MM.1S (cell line): ENCODE measurements around the gene PRB2.
"Not testable (repeated sequence)": the region's sequence is repeated elsewhere in the genome, so short reads cannot be mapped to it uniquely, and the experiment has no call there.

Experiments
- DNase-seq: peaks from one replicate; pipeline ENCODE4 v3.0.0-alpha.2; 2015
- H2AFZ ChIP-seq: fragments of 300-600 bp; sonication (generic); 2 replicates; pipeline ENCODE4 v1.6.0; 2016; ENCODE audit warnings: antibody characterized with exemption, low read length
- H3F3A ChIP-seq: fragments of 300-600 bp; sonication (generic); 2 replicates; pipeline ENCODE4 v1.6.1; 2016; ENCODE audit warnings: mild to moderate bottlenecking, antibody characterized with exemption, low read length, moderate library complexity, mixed read lengths; ENCODE audit not compliant: insufficient read depth
- H3K27ac ChIP-seq: fragments of 300-600 bp; sonication (generic); 2 replicates; pipeline ENCODE4 v1.5.1; 2016; ENCODE audit warnings: mild to moderate bottlenecking, low read length
- H3K27me3 ChIP-seq: fragments of 300-600 bp; sonication (generic); replicated peaks from 2 replicates; pipeline ENCODE4 v1.6.0; 2016; ENCODE audit warnings: low read length; ENCODE audit not compliant: insufficient read depth
- H3K36me3 ChIP-seq: fragments of 300-600 bp; sonication (generic); replicated peaks from 2 replicates; pipeline ENCODE4 v1.6.1; 2016; ENCODE audit warnings: mild to moderate bottlenecking, low read length, mixed read lengths; ENCODE audit not compliant: insufficient read depth
- H3K4me1 ChIP-seq: fragments of 300-600 bp; sonication (generic); 2 replicates; pipeline ENCODE4 v1.6.1; 2016; ENCODE audit warnings: low read length, mixed read lengths
- H3K4me2 ChIP-seq: fragments of 300-600 bp; sonication (generic); 2 replicates; pipeline ENCODE4 v1.6.0; 2016; ENCODE audit warnings: low read depth, low read length
- H3K4me3 ChIP-seq: fragments of 300-600 bp; sonication (generic); 2 replicates; pipeline ENCODE4 v1.5.1; 2016; ENCODE audit warnings: low read length, mixed read lengths
- H3K79me2 ChIP-seq: fragments of 300-600 bp; sonication (generic); 2 replicates; pipeline ENCODE4 v1.6.1; 2016; ENCODE audit warnings: mixed run types, low read length, mixed read lengths
- H3K9ac ChIP-seq: fragments of 300-600 bp; sonication (generic); 2 replicates; pipeline ENCODE4 v1.6.1; 2016; ENCODE audit warnings: low read length, mixed read lengths
- H3K9me2 ChIP-seq: fragments of 300-600 bp; sonication (generic); replicated peaks from 2 replicates; pipeline ENCODE4 v1.6.1; 2016; ENCODE audit warnings: mild to moderate bottlenecking, low read length, mixed read lengths; ENCODE audit not compliant: insufficient read depth
- H3K9me3 ChIP-seq: fragments of 300-600 bp; sonication (generic); replicated peaks from 2 replicates; pipeline ENCODE4 v1.6.1; 2016; ENCODE audit warnings: mild to moderate bottlenecking, low read length, mixed read lengths; ENCODE audit not compliant: insufficient read depth
- H4K20me1 ChIP-seq: fragments of 300-600 bp; sonication (generic); 2 replicates; pipeline ENCODE4 v1.6.1; 2016; ENCODE audit warnings: mild to moderate bottlenecking, low read length, moderate library complexity, mixed read lengths; ENCODE audit not compliant: insufficient read depth
- CTCF ChIP-seq: fragments of 300-600 bp; sonication (generic); IDR thresholded peaks from 2 replicates; pipeline ENCODE4 v1.5.1; 2016; ENCODE audit warnings: antibody characterized with exemption, low read length, mixed read lengths
- EZH2 ChIP-seq: fragments of 300-600 bp; sonication (generic); optimal IDR thresholded peaks from 2 replicates; pipeline ENCODE3; 2017; ENCODE audit warnings: low read depth, mild to moderate bottlenecking, antibody characterized with exemption, low read length, mixed read lengths
- EZH2phosphoT487 ChIP-seq: fragments of 300-600 bp; sonication (generic); IDR thresholded peaks from 2 replicates; pipeline ENCODE4 v1.6.1; 2018; ENCODE audit warnings: antibody characterized with exemption, low read length

Gene PRB2

GRCh38 chr12:11427341-11427740 lies 32.0 kb upstream of the PRB2 start:
- DNase-seq, result no peak
- H3K4me1 ChIP-seq, result no peaks in the 10 kb centered on the region

GRCh38 chr12:11412731-11413130 lies 17.4 kb upstream of the PRB2 start:
- no peaks in the 10 kb centered on the region for H3K27me3 ChIP-seq
- TF ChIP-seq CTCF, result no peak
- no peak for TF ChIP-seq EZH2
- TF ChIP-seq EZH2phosphoT487, result no peak
- no peak overlapping the region for H3K27ac ChIP-seq
- H4K20me1 ChIP-seq, result no peaks in the 10 kb centered on the region
- no peaks in the 10 kb centered on the region for H3K9me3 ChIP-seq
- H3K79me2 ChIP-seq, result no peaks in the 10 kb centered on the region
- DNase-seq, result no peak
- H2AFZ ChIP-seq, result no peak overlapping the region
- H3K4me1 ChIP-seq, result no peaks in the 10 kb centered on the region
- no peaks in the 10 kb centered on the region for H3F3A ChIP-seq
- no peaks in the 10 kb centered on the region for H3K36me3 ChIP-seq
- no peak overlapping the region for H3K4me3 ChIP-seq
- H3K9ac ChIP-seq, result no peak overlapping the region
- H3K4me2 ChIP-seq, result no peak overlapping the region
- no peaks in the 10 kb centered on the region for H3K9me2 ChIP-seq

More at GRCh38 chr12:11427341-11427740, 32.0 kb upstream of the PRB2 start:
- Histone ChIP-seq H3K36me3 (no peaks in the 10 kb centered on the region), H3K9ac (no peak overlapping the region), H3K27ac (no peak overlapping the region), H3K9me2 (no peaks in the 10 kb centered on the region), H4K20me1 (no peaks in the 10 kb centered on the region), H3K4me2 (no peak overlapping the region), H3K4me3 (no peak overlapping the region), H2AFZ (no peak overlapping the region), H3K79me2 (no peaks in the 10 kb centered on the region), H3K27me3 (no peaks in the 10 kb centered on the region), H3F3A (no peaks in the 10 kb centered on the region), H3K9me3 (no peaks in the 10 kb centered on the region)
- TF ChIP-seq EZH2 (no peak), EZH2phosphoT487 (no peak), CTCF (no peak)

DNA sequence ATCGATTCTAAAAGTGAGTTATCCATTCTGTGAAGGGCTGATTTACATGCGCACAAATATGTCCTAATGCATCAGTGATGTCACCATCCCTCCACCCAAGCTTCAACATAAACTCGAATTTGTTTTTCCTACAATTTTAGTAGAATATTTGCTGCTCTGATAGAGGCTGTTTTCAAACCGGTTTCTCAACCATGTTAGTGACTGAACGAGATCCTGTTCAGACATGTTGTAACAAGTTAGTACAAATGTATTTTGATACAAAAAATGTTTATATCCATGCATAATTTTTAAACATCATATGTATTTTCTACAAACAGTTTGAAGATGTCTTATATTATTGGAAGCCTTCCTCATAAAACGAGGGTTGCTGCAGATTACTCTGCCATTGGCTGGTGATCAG lies 12.7 kb upstream of the PRB2 start:
- Histone ChIP-seq H3K4me3 (no peak overlapping the region), H4K20me1 (no peaks in the 10 kb centered on the region), H3K27ac (no peak overlapping the region), H3K9me2 (no peaks in the 10 kb centered on the region), H3K27me3 (no peaks in the 10 kb centered on the region), H3K9ac (no peak overlapping the region), H3K9me3 (no peaks in the 10 kb centered on the region), H3K4me2 (no peak overlapping the region), H3K36me3 (no peaks in the 10 kb centered on the region), H3F3A (no peaks in the 10 kb centered on the region), H3K79me2 (no peaks in the 10 kb centered on the region), H3K4me1 (no peaks in the 10 kb centered on the region), H2AFZ (no peak overlapping the region)
- no peak for TF ChIP-seq EZH2
- no peak for DNase-seq

DNA sequence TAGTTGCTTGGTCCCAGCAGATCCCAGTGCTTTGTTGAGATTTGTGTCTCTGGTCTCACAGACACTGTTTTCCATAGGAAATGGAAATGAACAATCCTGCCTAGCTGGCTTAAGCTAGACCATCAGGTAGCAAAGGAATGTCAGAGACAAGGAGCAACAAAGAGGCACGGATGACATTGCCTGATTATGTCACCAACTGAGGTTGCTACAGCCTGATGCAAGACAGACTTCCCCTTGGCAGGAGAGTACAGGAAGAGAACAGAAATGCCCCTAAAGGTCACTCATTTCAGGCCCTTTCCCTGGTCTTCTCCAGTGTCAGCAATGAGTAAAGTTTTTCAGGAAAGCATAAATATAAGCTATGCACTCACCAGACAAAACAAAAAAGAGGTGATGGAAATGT lies 2.0 kb upstream of the PRB2 start:
- H3K79me2 ChIP-seq, result no peaks in the 10 kb centered on the region
- no peaks in the 10 kb centered on the region for H3K9me2 ChIP-seq
- H3K4me1 ChIP-seq, result no peaks in the 10 kb centered on the region
- no peak overlapping the region for H3K4me3 ChIP-seq
- no peaks in the 10 kb centered on the region for H3K36me3 ChIP-seq
- H3K27ac ChIP-seq, result no peak overlapping the region
- no peak overlapping the region for H3K9ac ChIP-seq
- TF ChIP-seq CTCF (no peak), EZH2phosphoT487 (no peak), EZH2 (no peak)
- no peaks in the 10 kb centered on the region for H3K9me3 ChIP-seq
- no peak overlapping the region for H3K4me2 ChIP-seq
- no peak overlapping the region for H2AFZ ChIP-seq
- H3F3A ChIP-seq, result no peaks in the 10 kb centered on the region
- DNase-seq, result no peak
- no peaks in the 10 kb centered on the region for H4K20me1 ChIP-seq
- H3K27me3 ChIP-seq, result no peaks in the 10 kb centered on the region

GRCh38 chr12:11391456-11391855 lies 3.9 kb downstream of the PRB2 start:
- not testable (repeated sequence) for H3K9me2 ChIP-seq, H3K36me3 ChIP-seq, H3K4me1 ChIP-seq, DNase-seq, H3K4me3 ChIP-seq, H4K20me1 ChIP-seq, H2AFZ ChIP-seq, H3K9ac ChIP-seq, H3K9me3 ChIP-seq, H3F3A ChIP-seq, H3K27ac ChIP-seq, H3K4me2 ChIP-seq, H3K27me3 ChIP-seq, H3K79me2 ChIP-seq

- not testable (repeated sequence) for DNase-seq, H4K20me1 ChIP-seq
These were observed 17.9 kb downstream of the PRB2 start for GRCh38 chr12:11377420-11377819.

More at GRCh38 chr12:11377420-11377819, 17.9 kb downstream of the PRB2 start:
- not testable (repeated sequence) for H3K4me3 ChIP-seq, H3K9ac ChIP-seq, H3K27ac ChIP-seq, H3K9me3 ChIP-seq, H3K27me3 ChIP-seq, H3K79me2 ChIP-seq, H3K4me1 ChIP-seq, H3K4me2 ChIP-seq, H2AFZ ChIP-seq, H3K36me3 ChIP-seq, H3F3A ChIP-seq, H3K9me2 ChIP-seq
